GM12874 (cell line): ENCODE measurements around the gene SMDT1.

Experiments
- CTCF ChIP-seq: IDR thresholded peaks from 2 replicates; pipeline ENCODE4 v1.5.1; 2011; ENCODE audit warnings: low read depth, mild to moderate bottlenecking, control low read depth, low read length, moderate library complexity; ENCODE audit not compliant: insufficient read depth

The SMDT1 gene

GRCh38 chr22:42073621-42074041, 5.9 kb upstream of the SMDT1 start:
- TF ChIP-seq CTCF: no peak

GRCh38 chr22:42074132-42074811, 5.2 kb upstream of the SMDT1 start, which contains the start of gene PHETA2:
Gene PHETA2 (plus strand): TSS chr22:42074248. CDS start chr22:42077294, 3,046 bp downstream.
- peak; percentile 61 for TF ChIP-seq CTCF

GRCh38 chr22:42074846-42075676, 4.4 kb upstream of the SMDT1 start:
- no peak for TF ChIP-seq CTCF

- no peak for TF ChIP-seq CTCF
These were observed 2.6 kb upstream of the SMDT1 start for GRCh38 chr22:42076764-42077485.

- TF ChIP-seq CTCF: no peak
These were observed 1.9 kb upstream of the SMDT1 start for GRCh38 chr22:42077486-42078125.

- no peak for TF ChIP-seq CTCF
These were observed 806 bp upstream of the SMDT1 start for GRCh38 chr22:42078469-42079318.
